ENCODE results near the gene RASL11B.
"Not testable (repeated sequence)": the region's sequence is repeated elsewhere in the genome, so short reads cannot be mapped to it uniquely, and the experiment has no call there.

Gene RASL11B

GRCh38 chr4:52861879-52862616 is at the start of gene RASL11B:
Gene RASL11B (plus strand): TSS chr4:52862317. CDS start chr4:52862508, 191 bp downstream.
- DNase-seq (ENCODE audit: low read depth in 2 of 2): peak; percentile 53 to 73

- DNase-seq (ENCODE audit: low read depth in 2 of 2): no peak
These were observed 48.6 kb upstream of the RASL11B start for GRCh38 chr4:52813546-52813945.

GRCh38 chr4:52822583-52822971 is 39.5 kb upstream of the RASL11B start:
- DNase-seq (ENCODE audit: low read depth in 2 of 2): no peak

- no peak for DNase-seq (ENCODE audit: low read depth in 2 of 2)
These were observed 39.0 kb upstream of the RASL11B start for GRCh38 chr4:52822972-52823701.

GRCh38 chr4:52823702-52824092 is 38.4 kb upstream of the RASL11B start:
- no peak for DNase-seq (ENCODE audit: low read depth in 2 of 2)

GRCh38 chr4:52824270-52824602 is 37.9 kb upstream of the RASL11B start:
- no peak for DNase-seq (ENCODE audit: low read depth in 2 of 2)

- no peak for DNase-seq (ENCODE audit: low read depth in 2 of 2)
These were observed 37.3 kb upstream of the RASL11B start for GRCh38 chr4:52824603-52825459.

GRCh38 chr4:52825460-52826090 is 36.5 kb upstream of the RASL11B start:
- no peak for DNase-seq (ENCODE audit: low read depth in 2 of 2)

GRCh38 chr4:52833941-52834525 is 28.1 kb upstream of the RASL11B start:
- DNase-seq (ENCODE audit: low read depth in 2 of 2): no peak

- DNase-seq (ENCODE audit: low read depth in 2 of 2): not testable (repeated sequence)
These were observed 27.3 kb upstream of the RASL11B start for GRCh38 chr4:52834641-52835456.

- DNase-seq (ENCODE audit: low read depth in 2 of 2): no peak
These were observed 26.0 kb upstream of the RASL11B start for GRCh38 chr4:52836120-52836519.

GRCh38 chr4:52836678-52837077 is 25.4 kb upstream of the RASL11B start:
- DNase-seq (ENCODE audit: low read depth in 2 of 2): no peak

GRCh38 chr4:52837716-52838558 is 24.2 kb upstream of the RASL11B start:
- no peak for DNase-seq (ENCODE audit: low read depth in 2 of 2)

- no peak for DNase-seq (ENCODE audit: low read depth in 2 of 2)
These were observed 23.2 kb upstream of the RASL11B start for GRCh38 chr4:52838729-52839586.

- DNase-seq (ENCODE audit: low read depth in 2 of 2): no peak
These were observed 21.4 kb upstream of the RASL11B start for GRCh38 chr4:52840531-52841370.

- no peak for DNase-seq (ENCODE audit: low read depth in 2 of 2)
These were observed 20.2 kb upstream of the RASL11B start for GRCh38 chr4:52841682-52842456.

GRCh38 chr4:52842792-52843191 is 19.3 kb upstream of the RASL11B start:
- no peak for DNase-seq (ENCODE audit: low read depth in 2 of 2)

Data from stimulated activated CD8-positive, alpha-beta memory T cell treated with anti-CD3 and anti-CD28 coated beads, Interleukin-7, amount 100 ng/mL, for 4 hours (primary cell).